HepG2 (cell line): ENCODE measurements around the gene EMP2. TPM values are rescaled to one million over a fixed set of nuclear protein-coding genes. Genes with fewer than 3 reads are reported as not detected.

Experiments used
- FLYWCH1 ChIP-seq: sonication (generic); formaldehyde crosslinking; IDR thresholded peaks from 2 replicates; pipeline ENCODE4 v1.8.1; 2023; ENCODE audit warnings: mild to moderate bottlenecking, missing genetic modification reagents
- HES4 ChIP-seq: sonication (generic); formaldehyde crosslinking; IDR thresholded peaks from 2 replicates; pipeline ENCODE4 v1.9.0; 2021; ENCODE audit warnings: mild to moderate bottlenecking, missing genetic modification reagents, borderline replicate concordance
- HMG20B ChIP-seq: conservative IDR thresholded peaks from 2 replicates; pipeline ENCODE4 v1.6.1; 2016; ENCODE audit warnings: missing genetic modification reagents, missing compliant biosample characterization
- KAT7 ChIP-seq: IDR thresholded peaks from 2 replicates; pipeline ENCODE4 v1.6.1; 2018; ENCODE audit warnings: borderline replicate concordance, missing compliant biosample characterization
- MAFF ChIP-seq: IDR thresholded peaks from 2 replicates; pipeline ENCODE4 v1.6.1; 2011; ENCODE audit warnings: low read depth, low read length, improper control_type of control experiment
- NFIB ChIP-seq: sonication (generic); formaldehyde crosslinking; IDR thresholded peaks from 2 replicates; pipeline ENCODE4 v1.9.0; 2021; ENCODE audit warnings: missing genetic modification reagents, mild to moderate bottlenecking, borderline replicate concordance
- PITX1 ChIP-seq: sonication (generic); formaldehyde crosslinking; IDR thresholded peaks from 2 replicates; pipeline ENCODE4 v1.5.1; 2020; ENCODE audit warnings: mild to moderate bottlenecking, missing genetic modification reagents
- POGK ChIP-seq: sonication (generic); formaldehyde crosslinking; conservative IDR thresholded peaks from 2 replicates; pipeline ENCODE4 v1.8.0; 2022; ENCODE audit warnings: mild to moderate bottlenecking, moderate library complexity, missing genetic modification reagents
- SOX5 ChIP-seq: IDR thresholded peaks from 2 replicates; pipeline ENCODE4 v1.6.1; 2016; ENCODE audit warnings: borderline replicate concordance
- ZBTB49 ChIP-seq: sonication (generic); formaldehyde crosslinking; IDR thresholded peaks from 2 replicates; pipeline ENCODE4 v1.4.0; 2020; ENCODE audit warnings: missing genetic modification reagents, borderline replicate concordance
- ZBTB8A ChIP-seq: sonication (generic); formaldehyde crosslinking; IDR thresholded peaks from 2 replicates; pipeline ENCODE4 v1.4.0; 2020; ENCODE audit warnings: mild to moderate bottlenecking, low read depth, missing genetic modification reagents, borderline replicate concordance
- ZFP90 ChIP-seq: sonication (generic); formaldehyde crosslinking; IDR thresholded peaks from 2 replicates; pipeline ENCODE4 v1.8.0; 2022; ENCODE audit warnings: missing genetic modification reagents, mild to moderate bottlenecking, inconsistent platforms, borderline replicate concordance
- ZGPAT ChIP-seq: IDR thresholded peaks from 2 replicates; pipeline ENCODE4 v1.6.1; 2016; ENCODE audit warnings: mild to moderate bottlenecking
- ZNF317 ChIP-seq: sonication (generic); formaldehyde crosslinking; IDR thresholded peaks from 2 replicates; pipeline ENCODE4 v1.5.0; 2020; ENCODE audit warnings: mild to moderate bottlenecking, missing genetic modification reagents
- ZNF713 ChIP-seq: sonication (generic); formaldehyde crosslinking; IDR thresholded peaks from 2 replicates; pipeline ENCODE4 v1.4.0; 2020; ENCODE audit warnings: mild to moderate bottlenecking, missing genetic modification reagents
- ZNF772 ChIP-seq: sonication (generic); formaldehyde crosslinking; IDR thresholded peaks from 2 replicates; pipeline ENCODE4 v1.5.0; 2020; ENCODE audit warnings: mild to moderate bottlenecking, missing genetic modification reagents
- ZNF781 ChIP-seq: sonication (generic); formaldehyde crosslinking; IDR thresholded peaks from 2 replicates; pipeline ENCODE4 v1.5.1; 2020; ENCODE audit warnings: borderline replicate concordance, mild to moderate bottlenecking, missing genetic modification reagents; ENCODE audit errors: not compliant biosample characterization
- ZNF841 ChIP-seq: sonication (generic); formaldehyde crosslinking; IDR thresholded peaks from 2 replicates; pipeline ENCODE4 v1.8.1; 2023; ENCODE audit warnings: missing genetic modification reagents, borderline replicate concordance
- polyA plus RNA-seq, 8 experiments: library from polyadenylated mRNA; depleted of rRNA in 3 of 8; stranded (reverse) in 7 of 8; unstranded in 1 of 8; fragments of >200 nt; fragmentation: Illumina TruSeq in 4 of 8; extraction: Trizol in 4 of 8; gene quantifications; 2 replicates each; pipeline versions ENCODE4 v1.2.1 to v1.2.3, GENCODE V29; 2011 to 2016; ENCODE audit warnings: low read depth in 4 of 8, missing spikeins in 1 of 8, mixed read lengths in 1 of 8; ENCODE audit not compliant: insufficient read depth in 1 of 8
- total RNA-seq, 5 experiments: library from RNA; depleted of rRNA; stranded (reverse); fragments of >200 nt; fragmentation: Illumina TruSeq; extraction: Trizol; gene quantifications; 2 replicates each; pipeline ENCODE4 v1.2.3, GENCODE V29; 2016; ENCODE audit warnings: low read depth in 1 of 5
- TF ChIP-seq, protein P1 (sequence below): sonication (generic); formaldehyde crosslinking; IDR thresholded peaks from 2 replicates; pipeline ENCODE4 v1.4.0; 2020; ENCODE audit warnings: missing genetic modification reagents, mild to moderate bottlenecking, borderline replicate concordance

EMP2 gene
- total and polyA plus RNA-seq, 2 of the 13 experiments (the other 11 are each of a cell fraction or from before 2014, with no cell fraction given), result 24.6 to 91.2 TPM

DNA sequence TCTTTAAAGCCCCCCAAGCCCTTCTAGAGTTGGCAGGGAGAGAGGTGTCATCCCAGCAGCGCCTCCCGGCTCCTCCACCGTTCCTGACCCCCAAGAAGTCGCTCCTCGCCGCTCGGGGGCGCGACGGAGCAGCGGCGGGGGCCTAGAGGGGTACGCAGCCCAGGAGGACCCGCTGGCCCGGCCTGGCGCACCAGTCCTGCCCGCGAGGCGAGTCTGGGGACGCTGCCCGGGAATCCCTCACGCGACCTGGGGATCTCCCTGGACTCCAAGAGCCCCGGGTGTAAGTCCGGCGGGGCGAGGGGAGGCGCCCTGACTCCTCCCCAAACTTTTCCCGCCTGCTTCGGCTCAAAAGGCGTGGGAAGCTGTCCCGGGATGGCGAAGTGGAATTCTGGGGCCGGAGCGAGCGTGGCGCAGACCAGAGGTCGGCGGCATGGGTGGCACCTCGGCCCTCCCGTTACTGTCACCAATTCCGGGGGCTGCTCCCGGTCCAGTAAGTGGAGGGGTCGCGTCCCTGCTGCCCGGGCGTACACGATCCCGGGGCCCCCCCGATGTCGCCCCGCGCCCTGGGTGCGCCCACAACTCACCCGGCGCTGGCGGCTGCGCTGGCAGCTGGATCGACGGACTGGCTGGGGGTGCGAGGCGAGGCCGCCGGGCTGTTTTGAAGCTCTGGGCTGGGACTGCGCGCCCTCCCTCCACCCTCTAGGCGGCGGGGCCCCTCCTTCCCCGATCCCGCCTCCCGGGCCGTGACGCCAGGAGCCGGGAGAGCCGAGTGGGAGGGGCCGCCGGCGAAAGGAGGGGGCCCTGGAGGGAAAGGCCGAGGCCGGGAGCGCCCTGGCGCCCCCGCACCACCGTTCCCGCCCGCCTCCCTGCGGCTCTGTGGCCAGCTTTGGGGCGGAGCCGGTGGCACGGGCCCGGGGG lies at the start of gene EMP2 (continued):
- TF ChIP-seq ZBTB49 (CRISPR knock-in tag), result no peak
- TF ChIP-seq HES4, result peak; percentile 69; the same call in 1 of the 2 replicates
- TF ChIP-seq KAT7 (CRISPR knock-in tag), result peak; percentile 97; the same call in 1 of the 2 replicates
- TF ChIP-seq, protein P1, sequence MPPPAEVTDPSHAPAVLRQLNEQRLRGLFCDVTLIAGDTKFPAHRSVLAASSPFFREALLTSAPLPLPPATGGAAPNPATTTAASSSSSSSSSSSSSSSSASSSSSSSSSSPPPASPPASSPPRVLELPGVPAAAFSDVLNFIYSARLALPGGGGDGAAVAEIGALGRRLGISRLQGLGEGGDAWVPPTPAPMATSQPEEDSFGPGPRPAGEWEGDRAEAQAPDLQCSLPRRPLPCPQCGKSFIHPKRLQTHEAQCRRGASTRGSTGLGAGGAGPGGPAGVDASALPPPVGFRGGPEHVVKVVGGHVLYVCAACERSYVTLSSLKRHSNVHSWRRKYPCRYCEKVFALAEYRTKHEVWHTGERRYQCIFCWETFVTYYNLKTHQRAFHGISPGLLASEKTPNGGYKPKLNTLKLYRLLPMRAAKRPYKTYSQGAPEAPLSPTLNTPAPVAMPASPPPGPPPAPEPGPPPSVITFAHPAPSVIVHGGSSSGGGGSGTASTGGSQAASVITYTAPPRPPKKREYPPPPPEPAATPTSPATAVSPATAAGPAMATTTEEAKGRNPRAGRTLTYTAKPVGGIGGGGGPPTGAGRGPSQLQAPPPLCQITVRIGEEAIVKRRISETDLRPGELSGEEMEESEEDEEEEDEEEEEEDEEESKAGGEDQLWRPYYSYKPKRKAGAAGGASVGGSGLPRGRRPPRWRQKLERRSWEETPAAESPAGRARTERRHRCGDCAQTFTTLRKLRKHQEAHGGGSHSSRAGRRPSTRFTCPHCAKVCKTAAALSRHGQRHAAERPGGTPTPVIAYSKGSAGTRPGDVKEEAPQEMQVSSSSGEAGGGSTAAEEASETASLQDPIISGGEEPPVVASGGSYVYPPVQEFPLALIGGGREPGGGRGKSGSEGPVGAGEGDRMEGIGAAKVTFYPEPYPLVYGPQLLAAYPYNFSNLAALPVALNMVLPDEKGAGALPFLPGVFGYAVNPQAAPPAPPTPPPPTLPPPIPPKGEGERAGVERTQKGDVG (CRISPR knock-in tag), result peak; percentile 67
- no peak for TF ChIP-seq NFIB
- peak; percentile 17 for TF ChIP-seq PITX1
- TF ChIP-seq ZFP90 (CRISPR knock-in tag), result peak; percentile 73; the same call in 1 of the 2 replicates
- TF ChIP-seq MAFF, result no peak
- peak; percentile 91 for TF ChIP-seq POGK (CRISPR knock-in tag)
- TF ChIP-seq SOX5 (CRISPR knock-in tag), result peak; percentile 62
- peak; percentile 94 for TF ChIP-seq ZNF772 (CRISPR knock-in tag)
- peak; percentile 96; the same call in 1 of the 2 replicates for TF ChIP-seq ZNF713 (CRISPR knock-in tag)
- TF ChIP-seq ZNF841, result peak; percentile 59; the same call in 1 of the 2 replicates
- TF ChIP-seq HMG20B (CRISPR knock-in tag), result no peak; the same call in none of the 2 replicates
- no peak for TF ChIP-seq FLYWCH1 (CRISPR knock-in tag)
- peak; percentile 98 for TF ChIP-seq ZGPAT (CRISPR knock-in tag)
- TF ChIP-seq ZNF781, result peak; percentile 49
- no peak for TF ChIP-seq ZBTB8A (CRISPR knock-in tag)
- TF ChIP-seq ZNF317 (CRISPR knock-in tag), result peak; percentile 80
